SKM-1 (cell line): ENCODE data around the gene CTSD.

Experiments used
- DNase-seq: peaks from one replicate; lab custom pipeline; 2025; ENCODE audit not compliant: unreplicated experiment; lab: John Stamatoyannopoulos, UW

Gene CTSD

DNA sequence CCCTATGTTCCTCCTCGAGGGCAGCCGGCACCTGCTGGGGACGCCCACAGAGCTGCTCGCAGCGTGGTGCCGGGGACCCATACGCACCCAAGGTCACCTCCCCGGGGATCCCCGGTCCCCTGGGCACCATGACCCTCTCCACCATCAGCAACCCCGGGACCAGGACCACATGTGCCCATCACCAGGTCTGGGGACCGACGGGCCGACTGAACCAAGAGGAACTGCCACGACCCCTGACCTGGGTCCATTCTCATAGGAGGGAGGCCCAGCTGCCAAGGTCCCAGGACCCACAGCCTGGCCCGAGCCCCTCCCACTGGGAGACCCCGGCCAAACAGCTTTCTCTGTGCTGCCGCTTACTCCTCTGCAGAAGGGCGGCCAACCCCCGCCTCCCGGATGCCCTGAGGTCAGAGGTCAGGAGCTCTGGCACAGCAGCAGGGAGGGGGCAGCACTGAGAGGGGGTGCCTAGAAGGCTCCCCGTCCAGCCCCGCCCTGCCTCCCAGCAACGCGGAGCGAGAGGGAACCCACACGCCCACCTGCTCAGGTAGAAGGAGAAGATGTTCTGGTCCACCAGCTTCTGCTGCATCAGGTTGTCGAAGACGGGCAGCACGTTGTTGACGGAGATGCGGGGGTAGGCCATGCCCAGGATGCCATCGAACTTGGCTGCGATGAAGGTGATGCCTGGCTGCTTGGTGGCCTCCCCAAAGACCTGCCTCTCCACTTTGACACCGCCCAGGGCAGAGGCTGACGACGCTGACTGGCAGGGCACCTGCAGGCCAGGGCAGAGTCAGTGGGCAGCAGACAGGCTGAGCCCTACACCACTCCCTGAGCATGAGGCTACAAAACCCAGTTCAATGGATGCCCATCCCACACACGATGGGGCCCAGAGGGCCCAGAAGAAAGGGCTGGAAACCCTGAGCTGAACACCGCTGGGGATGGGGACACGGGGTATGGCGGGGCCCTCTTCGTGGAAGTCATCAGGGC, 6.6 kb downstream of the CTSD start:
- DNase-seq = no peak

DNA sequence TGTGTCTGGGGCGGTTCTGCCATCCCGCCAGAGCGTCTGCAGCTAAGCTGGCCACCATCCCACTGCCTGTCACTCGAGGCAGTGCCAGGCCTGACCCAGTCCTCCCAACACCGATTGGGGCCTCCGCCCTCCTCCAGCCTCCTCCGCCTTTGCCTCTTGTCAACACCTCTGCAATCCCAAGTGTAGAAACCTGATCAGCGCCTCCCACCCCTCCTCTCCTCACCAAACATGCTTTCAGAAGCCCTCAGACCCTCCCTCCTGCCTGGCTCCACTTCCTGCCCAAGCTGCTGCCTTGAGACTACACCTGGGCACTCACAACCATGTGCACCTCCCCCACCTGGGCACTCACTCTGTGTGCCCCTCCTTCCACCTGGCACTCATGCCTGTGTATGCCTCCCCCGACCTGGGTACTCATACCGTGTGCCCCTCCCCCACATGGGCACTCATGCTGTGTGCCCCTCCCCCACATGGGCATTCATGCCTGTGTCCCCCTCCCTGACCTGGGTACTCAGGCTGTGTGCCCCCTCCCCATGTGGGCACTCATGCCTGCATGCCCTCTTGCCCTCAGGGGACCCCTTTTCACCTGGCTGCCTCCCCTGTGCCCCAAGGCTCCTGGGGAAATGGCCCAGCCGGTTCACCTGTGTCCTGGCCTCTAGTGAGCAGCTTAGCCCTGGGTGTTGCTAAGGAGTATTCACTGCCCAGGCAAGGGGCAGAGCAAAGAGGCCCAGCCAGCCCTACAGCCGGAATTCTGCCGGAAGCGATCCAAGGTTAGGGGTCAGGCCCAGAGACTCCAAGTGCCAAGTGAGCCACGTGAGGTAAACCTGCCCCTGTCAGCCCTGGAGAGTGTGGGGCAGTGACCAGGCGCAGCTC, 7.8 kb downstream of the CTSD start:
- DNase-seq = no peak

DNA sequence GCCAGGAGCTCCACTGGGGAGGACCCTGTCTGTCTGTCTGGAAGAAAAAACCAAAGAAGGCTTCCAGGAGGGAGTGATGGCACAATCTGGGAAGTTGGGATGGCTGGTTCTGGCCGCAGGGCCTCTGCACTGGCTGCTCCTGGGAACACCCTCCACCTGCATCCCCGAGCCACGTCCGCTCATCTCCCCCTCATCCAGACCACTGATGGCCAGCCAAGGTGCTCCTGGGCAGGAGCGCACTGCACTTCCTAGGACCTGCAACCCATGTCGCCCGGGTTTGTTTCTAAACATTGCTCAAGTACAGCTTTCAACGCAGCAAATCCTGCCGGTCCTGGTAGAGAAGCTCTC, 8.4 kb downstream of the CTSD start:
- no peak for DNase-seq

- no peak for DNase-seq
Measured at GRCh38 chr11:1754376-1755150, 9.2 kb downstream of the CTSD start.

GRCh38 chr11:1753929-1754305, 9.8 kb downstream of the CTSD start:
- DNase-seq = no peak

DNA sequence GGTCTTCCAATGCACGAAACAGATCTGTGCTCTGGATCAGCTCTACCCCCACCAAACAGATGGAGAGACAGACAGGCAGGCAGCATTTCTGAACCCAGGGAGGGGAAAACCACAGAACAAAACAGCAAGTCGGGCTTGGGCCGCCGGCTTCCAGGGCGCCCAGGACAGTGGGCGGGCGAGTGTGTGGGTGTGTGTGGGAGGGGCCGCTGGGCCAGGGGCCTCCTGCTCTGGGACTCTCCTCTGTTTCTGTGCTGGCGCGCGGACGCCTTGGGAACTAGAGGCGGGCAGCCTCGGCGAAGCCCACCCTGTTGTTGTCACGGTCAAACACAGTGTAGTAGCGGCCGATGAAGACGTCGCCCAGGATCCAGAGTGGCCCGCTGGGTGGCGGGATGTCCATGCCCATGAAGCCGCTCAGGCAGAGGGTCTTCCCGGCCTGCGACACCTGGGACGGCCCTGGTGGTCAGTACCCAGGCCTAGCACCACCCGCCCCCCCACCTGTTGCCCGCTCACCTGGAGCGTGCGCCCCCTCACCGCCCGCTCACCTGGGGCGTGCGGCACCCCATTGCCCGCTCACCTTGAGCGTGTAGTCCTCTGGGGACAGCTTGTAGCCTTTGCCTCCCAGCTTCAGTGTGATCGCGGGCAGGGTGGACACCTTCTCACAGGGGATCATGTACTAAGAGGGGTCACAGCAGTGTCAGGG, 10.3 kb downstream of the CTSD start:
- no peak for DNase-seq

- DNase-seq = no peak
Measured at GRCh38 chr11:1752907-1753228, 10.9 kb downstream of the CTSD start.

GRCh38 chr11:1751999-1752906, 11.5 kb downstream of the CTSD start:
- no peak for DNase-seq

DNA sequence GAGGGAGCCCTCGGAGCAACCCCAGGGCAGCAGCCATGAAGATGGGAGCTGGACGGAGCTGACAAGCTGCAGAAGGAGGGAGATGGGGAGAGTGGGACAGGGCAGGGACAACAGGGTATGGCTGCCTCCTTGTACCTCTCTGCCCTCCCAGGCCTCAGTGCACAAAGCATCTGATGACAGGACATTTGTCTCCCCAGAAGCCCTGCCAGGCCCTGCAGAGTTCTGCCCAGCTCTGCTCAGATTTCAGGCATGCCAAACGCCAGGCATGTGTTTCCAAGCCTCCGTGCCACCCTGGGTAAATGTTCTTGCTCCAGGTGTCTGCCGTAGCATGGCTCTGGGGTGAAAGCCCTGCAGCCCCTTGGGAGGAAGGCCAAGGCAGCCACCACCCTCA, 12.2 kb downstream of the CTSD start:
- no peak for DNase-seq

GRCh38 chr11:1750840-1751530, 12.7 kb downstream of the CTSD start:
- no peak for DNase-seq

DNA sequence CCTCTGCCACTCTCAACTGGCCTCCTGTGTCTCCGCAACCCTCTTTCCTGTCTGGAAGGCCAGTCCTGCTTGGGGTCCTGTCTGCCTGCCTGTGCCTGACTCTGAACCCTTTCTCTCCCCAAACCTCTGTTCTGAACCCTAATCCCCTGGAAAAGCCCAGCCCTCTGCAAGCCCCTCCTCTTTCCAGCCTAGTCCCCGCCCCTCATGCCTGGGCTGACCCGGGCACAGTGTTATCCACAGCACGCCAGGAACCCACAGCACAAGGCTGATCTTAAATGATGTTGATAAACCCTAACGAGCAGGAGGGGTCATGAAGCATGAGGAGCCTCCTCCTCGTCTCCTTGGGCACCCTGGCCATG, 13.3 kb downstream of the CTSD start, which contains the start of gene IFITM10:
Gene IFITM10 (minus strand): TSS at position 115 of the 359 bp plus-strand sequence. CDS start 153 bp downstream, outside the sequence.
- no peak for DNase-seq

GRCh38 chr11:1749395-1750351, 14.1 kb downstream of the CTSD start:
- DNase-seq = no peak

GRCh38 chr11:1748636-1749394, 14.9 kb downstream of the CTSD start:
- no peak for DNase-seq

GRCh38 chr11:1747753-1748635, 15.7 kb downstream of the CTSD start:
- DNase-seq = no peak

- DNase-seq = no peak
Measured at GRCh38 chr11:1746956-1747752, 16.6 kb downstream of the CTSD start.
